Body of pancreas (tissue), 4 donors: Measurements from ENCODE around the gene IGHMBP2. TPM values are rescaled to one million over a fixed set of nuclear protein-coding genes. Genes with fewer than 3 reads are reported as not detected.
A peak's percentile ranks its signal among the peaks of the same experiment; 100 is the strongest.

Source experiments
- ATAC-seq: fragments of 150-250 bp; one replicate; pipeline ENCODE4 v1.9.1; 2016
- DNase-seq, 4 donors: peaks; one replicate each; pipeline ENCODE4 v3.0.0-alpha.2; 2019
- H3K27ac ChIP-seq, 4 donors: fragments of 200-600 bp; sonication (generic); 1 replicate in 3 of 4; 2 replicates in 1 of 4; pipeline versions ENCODE4 v1.5.1 to v1.6.1; 2016 to 2019; ENCODE audit warnings: mild to moderate bottlenecking in 1 of 4, mixed read lengths in 1 of 4, moderate library complexity in 1 of 4
- H3K27me3 ChIP-seq, 2 donors: fragments of 200-600 bp; sonication (generic); one replicate each; pipeline ENCODE4 v1.6.0; 2016; ENCODE audit warnings: mild to moderate bottlenecking in 1 of 2
- H3K36me3 ChIP-seq, 2 donors: fragments of 200-600 bp; sonication (generic); replicated peaks in 1 of 2; 2 replicates each; pipeline ENCODE4 v1.5.1; 2016; ENCODE audit warnings: low read depth in 2 of 2; ENCODE audit not compliant: insufficient read depth in 1 of 2
- H3K4me1 ChIP-seq: fragments of 200-600 bp; sonication (generic); one replicate; pipeline ENCODE4 v1.6.0; 2016
- H3K4me3 ChIP-seq, 2 donors: fragments of 200-600 bp; sonication (generic); 1 replicate in 1 of 2; 2 replicates in 1 of 2; pipeline ENCODE4 v1.5.1; 2016 to 2019
- H3K9me3 ChIP-seq, 3 donors: fragments of 200-600 bp; sonication (generic); 1 replicate in 2 of 3; 2 replicates in 1 of 3; pipeline ENCODE4 v1.5.1; 2016
- CTCF ChIP-seq, 7 experiments: fragments of 450-650 bp in 4 of 7; fragments of 200-600 bp in 3 of 7; sonication (generic) in 3 of 7; IDR thresholded peaks; one replicate each; pipeline ENCODE4 v1.5.1; 2016 to 2019; ENCODE audit warnings: antibody characterized with exemption in 7 of 7
- POLR2A ChIP-seq, 3 donors: fragments of 450-650 bp; IDR thresholded peaks; one replicate each; pipeline ENCODE4 v1.6.1; 2016; ENCODE audit warnings: antibody characterized with exemption in 3 of 3, mild to moderate bottlenecking in 2 of 3
- WGBS, 2 donors: methylation state at CpG; one replicate each; pipeline ENCODE4 v1.1.5; 2017; 5-methylcytosine and 5-hydroxymethylcytosine counted together
- intact Hi-C: fragments of 100-400 bp; cut with DNase I; formaldehyde crosslinking; loops from one replicate; pipeline ENCODE4 v1.15.1; 2023
- total RNA-seq, 2 donors: library from RNA; depleted of rRNA; stranded (reverse); fragments of >200 nt; gene quantifications; one replicate each; pipeline ENCODE4 v1.1.0, GENCODE V29; 2016

IGHMBP2 gene
- total RNA-seq, 2 donors from 2014 or later = 6.2 to 17.1 TPM

- no peak for ATAC-seq
- Histone ChIP-seq H3K36me3 (no peaks in the 10 kb centered on the region), H3K27ac (no peak overlapping the region), H3K4me1 (no peaks in the 10 kb centered on the region), H3K4me3 (no peak overlapping the region), H3K27me3 (no peaks in the 10 kb centered on the region), H3K9me3 (no peaks in the 10 kb centered on the region)
- WGBS, 2 donors = 82 to 94% methylated on average over 17 to 23 of the region's 23 CpGs
- DNase-seq = no peak
- TF ChIP-seq POLR2A (IDR thresholded peaks at IDR 0.05) (no peak), CTCF (IDR thresholded peaks at IDR 0.05) (no peak)
- intact Hi-C loops = no loop called here
These were observed 70.9 kb downstream of the IGHMBP2 start for GRCh38 chr11:68974421-68975194.

- Histone ChIP-seq H3K4me1 (no peaks in the 10 kb centered on the region), H3K27ac (no peak overlapping the region), H3K36me3 (no peaks in the 10 kb centered on the region), H3K27me3 (no peaks in the 10 kb centered on the region), H3K4me3 (no peak overlapping the region), H3K9me3 (no peaks in the 10 kb centered on the region)
- no peak for TF ChIP-seq CTCF (IDR thresholded peaks at IDR 0.05)
- TF ChIP-seq POLR2A (IDR thresholded peaks at IDR 0.05) = no peak
- WGBS, 2 donors = 50 to 54% methylated on average over 4 of the region's 4 CpGs
- DNase-seq (no peak), ATAC-seq (no peak)
- intact Hi-C loops = no loop called here
These were observed 72.4 kb downstream of the IGHMBP2 start for GRCh38 chr11:68976095-68976494.

- Histone ChIP-seq H3K36me3 (no peaks in the 10 kb centered on the region), H3K9me3 (no peaks in the 10 kb centered on the region), H3K4me1 (no peaks in the 10 kb centered on the region), H3K27me3 (no peaks in the 10 kb centered on the region), H3K27ac (no peak overlapping the region), H3K4me3 (no peak overlapping the region)
- WGBS, 2 donors = 67 to 81% methylated on average over 4 of the region's 4 CpGs
- ATAC-seq = no peak
- TF ChIP-seq CTCF (IDR thresholded peaks at IDR 0.05) (no peak), POLR2A (IDR thresholded peaks at IDR 0.05) (no peak)
- intact Hi-C loops = no loop called here
- DNase-seq = no peak
These were observed 72.9 kb downstream of the IGHMBP2 start for GRCh38 chr11:68976563-68976962.

- WGBS, 2 donors = 37 to 51% methylated on average over 11 to 14 of the region's 14 CpGs
These were observed 74.3 kb downstream of the IGHMBP2 start for GRCh38 chr11:68977781-68978625.

More at GRCh38 chr11:68977781-68978625, 74.3 kb downstream of the IGHMBP2 start:
- TF ChIP-seq POLR2A (IDR thresholded peaks at IDR 0.05) = no peak
- no peak for TF ChIP-seq CTCF (IDR thresholded peaks at IDR 0.05)
- DNase-seq = peak in 1 of 4 donors; percentile 0
- no peak for ATAC-seq
- Histone ChIP-seq H3K4me3 (no peak overlapping the region), H3K27ac (no peak overlapping the region), H3K27me3 (no peaks in the 10 kb centered on the region), H3K9me3 (no peaks in the 10 kb centered on the region), H3K36me3 (no peaks in the 10 kb centered on the region), H3K4me1 (no peaks in the 10 kb centered on the region)
- intact Hi-C loops = no loop called here
